ENCODE data around the gene BRD4.

DNA sequence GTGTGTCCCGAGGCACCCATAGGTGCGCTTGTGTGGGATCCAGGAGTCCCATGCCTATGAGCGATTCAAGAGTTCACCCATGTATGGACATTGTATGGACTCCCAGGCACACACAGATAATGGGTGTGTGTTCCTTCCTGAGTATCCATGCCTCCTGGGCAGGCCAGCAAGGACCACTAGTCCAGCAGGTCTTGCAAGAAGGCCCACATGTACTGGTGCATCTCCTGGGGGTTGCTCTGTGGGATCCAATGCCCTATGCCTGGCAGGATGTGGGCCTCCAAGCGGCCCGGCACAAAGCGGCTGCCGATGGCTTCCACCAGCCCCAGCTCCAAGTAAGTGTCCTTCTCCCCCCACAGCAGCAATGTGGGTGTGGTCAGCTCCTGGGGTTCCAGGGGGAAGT lies 105.1 kb downstream of the BRD4 start:
- TF ChIP-seq, protein P1, sequence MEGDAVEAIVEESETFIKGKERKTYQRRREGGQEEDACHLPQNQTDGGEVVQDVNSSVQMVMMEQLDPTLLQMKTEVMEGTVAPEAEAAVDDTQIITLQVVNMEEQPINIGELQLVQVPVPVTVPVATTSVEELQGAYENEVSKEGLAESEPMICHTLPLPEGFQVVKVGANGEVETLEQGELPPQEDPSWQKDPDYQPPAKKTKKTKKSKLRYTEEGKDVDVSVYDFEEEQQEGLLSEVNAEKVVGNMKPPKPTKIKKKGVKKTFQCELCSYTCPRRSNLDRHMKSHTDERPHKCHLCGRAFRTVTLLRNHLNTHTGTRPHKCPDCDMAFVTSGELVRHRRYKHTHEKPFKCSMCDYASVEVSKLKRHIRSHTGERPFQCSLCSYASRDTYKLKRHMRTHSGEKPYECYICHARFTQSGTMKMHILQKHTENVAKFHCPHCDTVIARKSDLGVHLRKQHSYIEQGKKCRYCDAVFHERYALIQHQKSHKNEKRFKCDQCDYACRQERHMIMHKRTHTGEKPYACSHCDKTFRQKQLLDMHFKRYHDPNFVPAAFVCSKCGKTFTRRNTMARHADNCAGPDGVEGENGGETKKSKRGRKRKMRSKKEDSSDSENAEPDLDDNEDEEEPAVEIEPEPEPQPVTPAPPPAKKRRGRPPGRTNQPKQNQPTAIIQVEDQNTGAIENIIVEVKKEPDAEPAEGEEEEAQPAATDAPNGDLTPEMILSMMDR (IDR thresholded peaks at IDR 0.05; ENCODE audit: low read depth, low read length, poor library complexity, severe bottlenecking): no peak
- TF ChIP-seq EZH2phosphoT487 (IDR thresholded peaks at IDR 0.05; ENCODE audit: borderline replicate concordance, low read length): no peak

Measured in DOHH2 (cell line).